HepG2 (cell line): ENCODE results near the gene FAIM. TPM values are rescaled to one million over a fixed set of nuclear protein-coding genes. Genes with fewer than 3 reads are reported as not detected.

Source experiments
- ATAC-seq: fragments of 200-7000 bp; cut with Tn5 transposase; 3 replicates; pipeline ENCODE4 v1.9.1; 2020; ENCODE audit warnings: mild to moderate bottlenecking, moderate library complexity
- BruUV-seq: library from RNA; stranded (reverse); fragments of 400-500 nt; replicated peaks from 2 replicates; lab custom pipeline; 2021; lab: Mats Ljungman, UMichigan
- CTCF ChIA-PET: fragments of 300-600 bp; formaldehyde crosslinking; extraction: SDS; loops from one replicate; lab custom pipeline; 2021; ENCODE audit warnings: low total read pairs, inconsistent platforms, low intra/inter-chr PET ratio; lab: Yijun Ruan, JAX
- POLR2A ChIA-PET: fragments of 350-600 bp; sonication (Branson Sonifier 250); formaldehyde crosslinking; loops from one replicate; lab custom pipeline; 2020; ENCODE audit warnings: antibody characterized with exemption, inconsistent platforms; lab: Yijun Ruan, JAX
- DNase-seq: peaks from one replicate; pipeline ENCODE4 v3.0.0-alpha.2; 2015; ENCODE audit warnings: low spot score
- FAIRE-seq: peaks from 3 replicates; lab custom pipeline; 2011; peaks lifted over from hg19 to GRCh38; lab: Jason Lieb, UNC
- H2AFZ ChIP-seq: one replicate; pipeline ENCODE4 v1.6.1; 2011; ENCODE audit warnings: low read length, inconsistent platforms
- H3K27ac ChIP-seq: fragments of 300-600 bp; 3 replicates; pipeline ENCODE4 v1.8.0; 2011; ENCODE audit warnings: mixed run types, mild to moderate bottlenecking, mixed read lengths, low read length, inconsistent platforms; ENCODE audit not compliant: insufficient read depth; ENCODE audit errors: extremely low read length
- H3K27me3 ChIP-seq, 2 experiments: fragments of 200-600 bp in 1 of 2; 2 replicates in 1 of 2; 3 replicates in 1 of 2; pipeline versions ENCODE4 v1.6.0 to v1.8.0; 2011; ENCODE audit warnings: low read length in 2 of 2, mild to moderate bottlenecking in 2 of 2, moderate library complexity in 2 of 2, inconsistent platforms in 1 of 2; ENCODE audit not compliant: insufficient read depth in 2 of 2, control insufficient read depth in 1 of 2
- H3K36me3 ChIP-seq, 2 experiments: fragments of 200-600 bp in 1 of 2; replicated peaks in 1 of 2; 2 replicates in 1 of 2; 3 replicates in 1 of 2; pipeline versions ENCODE4 v1.5.1 to v1.8.0; 2011; ENCODE audit warnings: low read length in 2 of 2, inconsistent platforms in 1 of 2; ENCODE audit not compliant: insufficient read depth in 2 of 2, control insufficient read depth in 1 of 2
- H3K4me1 ChIP-seq: 2 replicates; pipeline ENCODE4 v1.5.1; 2012; ENCODE audit warnings: low read length, inconsistent platforms; ENCODE audit not compliant: insufficient read depth
- H3K4me2 ChIP-seq: 2 replicates; pipeline ENCODE4 v1.6.0; 2011; ENCODE audit warnings: low read depth, low read length, inconsistent platforms
- H3K4me3 ChIP-seq, 3 experiments: fragments of 200-600 bp in 1 of 3; sonication (generic), shearing (Covaris generic) in 1 of 3; replicated peaks in 1 of 3; 2 replicates each; pipeline ENCODE4 v1.5.1; 2011 to 2016; ENCODE audit warnings: low read length in 3 of 3, inconsistent platforms in 2 of 3, low read depth in 2 of 3, mild to moderate bottlenecking in 2 of 3, control low read depth in 1 of 3, mixed read lengths in 1 of 3; ENCODE audit not compliant: insufficient read depth in 1 of 3
- H3K79me2 ChIP-seq: one replicate; pipeline ENCODE4 v1.6.1; 2011; ENCODE audit warnings: low read length, inconsistent platforms; ENCODE audit not compliant: insufficient read depth
- H3K9ac ChIP-seq: 2 replicates; pipeline ENCODE4 v1.6.0; 2011; ENCODE audit warnings: mild to moderate bottlenecking, low read depth, low read length, inconsistent platforms; ENCODE audit not compliant: insufficient read depth
- H3K9me3 ChIP-seq: 2 replicates; pipeline ENCODE4 v1.5.1; 2012; ENCODE audit warnings: mild to moderate bottlenecking, low read length
- H4K20me1 ChIP-seq: 2 replicates; pipeline ENCODE4 v1.6.0; 2011; ENCODE audit warnings: inconsistent platforms, mild to moderate bottlenecking, low read length, moderate library complexity; ENCODE audit not compliant: insufficient read depth
- MTF2 ChIP-seq: sonication (generic); formaldehyde crosslinking; IDR thresholded peaks from 2 replicates; pipeline ENCODE4 v1.5.0; 2020; ENCODE audit warnings: missing genetic modification reagents, borderline replicate concordance
- SATB2 ChIP-seq: sonication (generic); formaldehyde crosslinking; IDR thresholded peaks from 2 replicates; pipeline ENCODE4 v1.5.0; 2020; ENCODE audit warnings: missing genetic modification reagents
- ZNF678 ChIP-seq: sonication (generic); formaldehyde crosslinking; IDR thresholded peaks from 2 replicates; pipeline ENCODE4 v1.4.0; 2020; ENCODE audit warnings: mild to moderate bottlenecking, missing genetic modification reagents
- WGBS: methylation state at CpG from one replicate; pipeline ENCODE4 v1.1.6; 2017; ENCODE audit warnings: low lambda C conversion rate; 5-methylcytosine and 5-hydroxymethylcytosine counted together
- in situ Hi-C: cut with HindIII; loops from 2 replicates; pipeline ENCODE4 v1.10.0; 2017; ENCODE audit warnings: low pct_unique_long_range_greater_than_20kb; ENCODE audit not compliant: extremely low pct_ligation_motif_present
- intact Hi-C: fragments of 100-400 bp; cut with micrococcal nuclease; formaldehyde crosslinking; loops from one replicate; pipeline ENCODE4 v1.10.0; 2022; ENCODE audit not compliant: unreplicated experiment
- polyA plus RNA-seq, 8 experiments: library from polyadenylated mRNA; depleted of rRNA in 3 of 8; stranded (reverse) in 7 of 8; unstranded in 1 of 8; fragments of >200 nt; fragmentation: Illumina TruSeq in 4 of 8; extraction: Trizol in 4 of 8; gene quantifications; 2 replicates each; pipeline versions ENCODE4 v1.2.1 to v1.2.3, GENCODE V29; 2011 to 2016; ENCODE audit warnings: low read depth in 4 of 8, missing spikeins in 1 of 8, mixed read lengths in 1 of 8; ENCODE audit not compliant: insufficient read depth in 1 of 8
- total RNA-seq, 5 experiments: library from RNA; depleted of rRNA; stranded (reverse); fragments of >200 nt; fragmentation: Illumina TruSeq; extraction: Trizol; gene quantifications; 2 replicates each; pipeline ENCODE4 v1.2.3, GENCODE V29; 2016; ENCODE audit warnings: low read depth in 1 of 5
- TF ChIP-seq, protein P1 (sequence below): sonication (generic); formaldehyde crosslinking; IDR thresholded peaks from 2 replicates; pipeline ENCODE4 v1.4.0; 2020; ENCODE audit warnings: missing genetic modification reagents, borderline replicate concordance
- TF ChIP-seq, protein P2 (sequence below), 2 experiments: sonication (generic) in 1 of 2; formaldehyde crosslinking in 1 of 2; IDR thresholded peaks; 2 replicates each; pipeline versions ENCODE4 v1.4.0 to v1.6.1; 2016 to 2020; ENCODE audit warnings: borderline replicate concordance in 1 of 2, low read depth in 1 of 2, mild to moderate bottlenecking in 1 of 2, missing genetic modification reagents in 1 of 2

Gene FAIM
- total and polyA plus RNA-seq, 2 of the 13 experiments (the other 11 are each of a cell fraction or from before 2014, with no cell fraction given) = 4.3 to 25.8 TPM

DNA sequence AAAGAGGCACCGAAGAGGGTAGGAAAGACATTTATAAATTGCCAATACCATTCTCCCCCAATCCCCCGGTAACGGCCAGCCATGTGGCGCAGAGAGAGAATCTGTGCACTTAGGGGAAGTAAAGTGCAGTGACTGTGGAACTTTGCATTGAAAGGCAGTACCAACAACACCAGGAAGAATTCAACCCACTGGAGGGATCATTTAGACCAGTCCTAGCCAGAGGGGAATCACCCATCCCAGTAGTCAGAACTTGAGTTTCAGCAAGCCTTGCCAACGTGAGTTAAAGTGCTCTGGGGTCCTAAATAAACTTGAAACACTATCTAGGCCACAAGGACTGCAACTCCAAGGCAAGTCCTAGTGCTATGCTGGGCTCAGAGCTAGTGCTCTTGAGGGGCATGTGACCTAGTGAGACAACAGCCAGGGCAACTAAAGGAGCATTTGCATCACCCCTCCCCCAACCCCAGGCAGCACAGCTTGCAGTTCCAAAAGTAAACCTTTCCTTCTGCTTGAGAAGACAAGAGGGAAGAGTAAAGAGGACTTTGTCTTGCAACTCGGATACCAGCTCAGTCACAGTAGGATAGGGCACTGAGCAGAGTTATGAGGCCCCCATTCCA is 29.5 kb upstream of the FAIM start:
- ATAC-seq = no peak
- Histone ChIP-seq H3K9ac (no peak overlapping the region), H3K9me3 (no peaks in the 10 kb centered on the region), H3K36me3 (no peaks in the 10 kb centered on the region), H4K20me1 (no peaks in the 10 kb centered on the region), H3K27me3 (no peaks in the 10 kb centered on the region), H3K4me1 (peaks cover 10% of the 10 kb centered on the region), H3K79me2 (no peaks in the 10 kb centered on the region), H3K4me3 (no peak overlapping the region), H2AFZ (no peak overlapping the region), H3K27ac (no peak overlapping the region), H3K4me2 (no peak overlapping the region)
- FAIRE-seq = no peak
- intact Hi-C loops (no loop called here), in situ Hi-C loops (no loop called here)
- no TSS peak for BruUV-seq
- 89% methylated on average over 5 of the region's 6 CpGs for WGBS
- ChIA-PET POLR2A (interaction anchor here (1.6 kb wide), 1 partner anchor 15 kb away, joined by 5 read pairs; the partner anchor contains the start of gene CEP70), CTCF (no interaction called here)
- DNase-seq = no peak
- no peak for TF ChIP-seq ZNF678 (CRISPR knock-in tag)
- no peak for TF ChIP-seq SATB2 (CRISPR knock-in tag)
- no peak for TF ChIP-seq MTF2 (CRISPR knock-in tag)
- TF ChIP-seq, protein P1, sequence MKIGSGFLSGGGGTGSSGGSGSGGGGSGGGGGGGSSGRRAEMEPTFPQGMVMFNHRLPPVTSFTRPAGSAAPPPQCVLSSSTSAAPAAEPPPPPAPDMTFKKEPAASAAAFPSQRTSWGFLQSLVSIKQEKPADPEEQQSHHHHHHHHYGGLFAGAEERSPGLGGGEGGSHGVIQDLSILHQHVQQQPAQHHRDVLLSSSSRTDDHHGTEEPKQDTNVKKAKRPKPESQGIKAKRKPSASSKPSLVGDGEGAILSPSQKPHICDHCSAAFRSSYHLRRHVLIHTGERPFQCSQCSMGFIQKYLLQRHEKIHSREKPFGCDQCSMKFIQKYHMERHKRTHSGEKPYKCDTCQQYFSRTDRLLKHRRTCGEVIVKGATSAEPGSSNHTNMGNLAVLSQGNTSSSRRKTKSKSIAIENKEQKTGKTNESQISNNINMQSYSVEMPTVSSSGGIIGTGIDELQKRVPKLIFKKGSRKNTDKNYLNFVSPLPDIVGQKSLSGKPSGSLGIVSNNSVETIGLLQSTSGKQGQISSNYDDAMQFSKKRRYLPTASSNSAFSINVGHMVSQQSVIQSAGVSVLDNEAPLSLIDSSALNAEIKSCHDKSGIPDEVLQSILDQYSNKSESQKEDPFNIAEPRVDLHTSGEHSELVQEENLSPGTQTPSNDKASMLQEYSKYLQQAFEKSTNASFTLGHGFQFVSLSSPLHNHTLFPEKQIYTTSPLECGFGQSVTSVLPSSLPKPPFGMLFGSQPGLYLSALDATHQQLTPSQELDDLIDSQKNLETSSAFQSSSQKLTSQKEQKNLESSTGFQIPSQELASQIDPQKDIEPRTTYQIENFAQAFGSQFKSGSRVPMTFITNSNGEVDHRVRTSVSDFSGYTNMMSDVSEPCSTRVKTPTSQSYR = peak; percentile 37; the same call in 1 of the 2 replicates
- TF ChIP-seq, protein P2, sequence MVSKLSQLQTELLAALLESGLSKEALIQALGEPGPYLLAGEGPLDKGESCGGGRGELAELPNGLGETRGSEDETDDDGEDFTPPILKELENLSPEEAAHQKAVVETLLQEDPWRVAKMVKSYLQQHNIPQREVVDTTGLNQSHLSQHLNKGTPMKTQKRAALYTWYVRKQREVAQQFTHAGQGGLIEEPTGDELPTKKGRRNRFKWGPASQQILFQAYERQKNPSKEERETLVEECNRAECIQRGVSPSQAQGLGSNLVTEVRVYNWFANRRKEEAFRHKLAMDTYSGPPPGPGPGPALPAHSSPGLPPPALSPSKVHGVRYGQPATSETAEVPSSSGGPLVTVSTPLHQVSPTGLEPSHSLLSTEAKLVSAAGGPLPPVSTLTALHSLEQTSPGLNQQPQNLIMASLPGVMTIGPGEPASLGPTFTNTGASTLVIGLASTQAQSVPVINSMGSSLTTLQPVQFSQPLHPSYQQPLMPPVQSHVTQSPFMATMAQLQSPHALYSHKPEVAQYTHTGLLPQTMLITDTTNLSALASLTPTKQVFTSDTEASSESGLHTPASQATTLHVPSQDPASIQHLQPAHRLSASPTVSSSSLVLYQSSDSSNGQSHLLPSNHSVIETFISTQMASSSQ (IDR thresholded peaks at IDR 0.05; ENCODE audit: low read depth) = no peak
- TF ChIP-seq, protein P2 (CRISPR knock-in tag; IDR thresholded peaks at IDR 0.05; ENCODE audit: borderline replicate concordance) = no peak
